Measurements from ENCODE around the gene GLB1L2. TPM values are rescaled to one million over a fixed set of nuclear protein-coding genes. Genes with fewer than 3 reads are reported as not detected.
A peak's percentile ranks its signal among the peaks of the same experiment; 100 is the strongest.
"Not testable (repeated sequence)": the region's sequence is repeated elsewhere in the genome, so short reads cannot be mapped to it uniquely, and the experiment has no call there.

GLB1L2 gene
- total RNA-seq, 2 experiments from 2014 or later, result 1.2 to 1.9 TPM

GRCh38 chr11:134342572-134343340 is 11.0 kb downstream of the GLB1L2 start:
- ATAC-seq (no peak), DNase-seq (peak; percentile 17)
- Mint-ChIP-seq H3K36me3 (ENCODE audit: low read depth) (no peaks in the 10 kb centered on the region), H3K4me3 (no peak overlapping the region), H3K4me1 (ENCODE audit: low read depth) (no peaks in the 10 kb centered on the region), H3K9me3 (ENCODE audit: insufficient read depth) (no peaks in the 10 kb centered on the region), H3K27me3 (ENCODE audit: low read depth) (no peaks in the 10 kb centered on the region), H3K27ac (no peak overlapping the region)
- ChIA-PET CTCF (no interaction called here), POLR2A (no interaction called here)

- CTCF ChIA-PET, result no interaction called here
- H3K4me3 Mint-ChIP-seq, result no peak overlapping the region
- POLR2A ChIA-PET, result no interaction called here
- no peaks in the 10 kb centered on the region for H3K4me1 Mint-ChIP-seq (ENCODE audit: low read depth)
- no peak overlapping the region for H3K27ac Mint-ChIP-seq
- ATAC-seq, result no peak
- peak; percentile 12 for DNase-seq
- no peaks in the 10 kb centered on the region for H3K27me3 Mint-ChIP-seq (ENCODE audit: low read depth)
- no peaks in the 10 kb centered on the region for H3K36me3 Mint-ChIP-seq (ENCODE audit: low read depth)
- H3K9me3 Mint-ChIP-seq (ENCODE audit: insufficient read depth), result no peaks in the 10 kb centered on the region
Measured at GRCh38 chr11:134343646-134344045, 11.9 kb downstream of the GLB1L2 start.

GRCh38 chr11:134344497-134345236 is 12.9 kb downstream of the GLB1L2 start:
- CTCF ChIA-PET; POLR2A ChIA-PET; H3K4me3 Mint-ChIP-seq; H3K36me3 Mint-ChIP-seq (ENCODE audit: low read depth); H3K4me1 Mint-ChIP-seq (ENCODE audit: low read depth); H3K27ac Mint-ChIP-seq; H3K9me3 Mint-ChIP-seq (ENCODE audit: insufficient read depth); DNase-seq; H3K27me3 Mint-ChIP-seq (ENCODE audit: low read depth); ATAC-seq: not testable (repeated sequence)

- CTCF ChIA-PET, result no interaction called here
Measured at GRCh38 chr11:134345237-134345550, 13.4 kb downstream of the GLB1L2 start.

GRCh38 chr11:134346101-134346975 is 14.6 kb downstream of the GLB1L2 start:
- ChIA-PET CTCF (interaction anchor here (0.5 kb wide), 1 partner anchor 15 kb away, joined by 3 read pairs; no protein-coding TSS in a partner anchor), POLR2A (no interaction called here)
- no peak overlapping the region for H3K27ac Mint-ChIP-seq
- ATAC-seq, result no peak
- H3K4me3 Mint-ChIP-seq, result no peak overlapping the region
- peaks cover 2% of the 10 kb centered on the region for H3K27me3 Mint-ChIP-seq (ENCODE audit: low read depth)
- no peaks in the 10 kb centered on the region for H3K36me3 Mint-ChIP-seq (ENCODE audit: low read depth)
- DNase-seq, result no peak
- peaks cover 11% of the 10 kb centered on the region for H3K4me1 Mint-ChIP-seq (ENCODE audit: low read depth)
- H3K9me3 Mint-ChIP-seq (ENCODE audit: insufficient read depth), result no peaks in the 10 kb centered on the region

More at GRCh38 chr11:134345237-134345550, 13.4 kb downstream of the GLB1L2 start:
- H3K9me3 Mint-ChIP-seq (ENCODE audit: insufficient read depth), result no peaks in the 10 kb centered on the region
- H3K4me3 Mint-ChIP-seq, result no peak overlapping the region
- H3K27ac Mint-ChIP-seq, result no peak overlapping the region
- H3K36me3 Mint-ChIP-seq (ENCODE audit: low read depth), result no peaks in the 10 kb centered on the region
- POLR2A ChIA-PET, result no interaction called here
- no peaks in the 10 kb centered on the region for H3K27me3 Mint-ChIP-seq (ENCODE audit: low read depth)
- ATAC-seq, result no peak
- no peak for DNase-seq
- H3K4me1 Mint-ChIP-seq (ENCODE audit: low read depth), result peaks cover 11% of the 10 kb centered on the region

GRCh38 chr11:134346976-134347350 is 15.2 kb downstream of the GLB1L2 start:
- H3K9me3 Mint-ChIP-seq (ENCODE audit: insufficient read depth), result no peaks in the 10 kb centered on the region
- peaks cover 2% of the 10 kb centered on the region for H3K27me3 Mint-ChIP-seq (ENCODE audit: low read depth)
- POLR2A ChIA-PET, result no interaction called here
- no peak for DNase-seq
- H3K4me3 Mint-ChIP-seq, result no peak overlapping the region
- H3K36me3 Mint-ChIP-seq (ENCODE audit: low read depth), result no peaks in the 10 kb centered on the region
- no peak for ATAC-seq
- CTCF ChIA-PET, result no interaction called here
- no peak overlapping the region for H3K27ac Mint-ChIP-seq
- peaks cover 11% of the 10 kb centered on the region for H3K4me1 Mint-ChIP-seq (ENCODE audit: low read depth)

GRCh38 chr11:134347441-134347840 is 15.7 kb downstream of the GLB1L2 start:
- ATAC-seq (no peak), DNase-seq (no peak)
- Mint-ChIP-seq H3K36me3 (ENCODE audit: low read depth) (no peaks in the 10 kb centered on the region), H3K9me3 (ENCODE audit: insufficient read depth) (no peaks in the 10 kb centered on the region), H3K27ac (no peak overlapping the region), H3K27me3 (ENCODE audit: low read depth) (peaks cover 2% of the 10 kb centered on the region), H3K4me3 (no peak overlapping the region), H3K4me1 (ENCODE audit: low read depth) (peaks cover 11% of the 10 kb centered on the region)
- CTCF ChIA-PET, result no interaction called here
- POLR2A ChIA-PET, result no interaction called here

- no peak for DNase-seq
- Mint-ChIP-seq H3K27me3 (ENCODE audit: low read depth) (peaks cover 5% of the 10 kb centered on the region), H3K36me3 (ENCODE audit: low read depth) (no peaks in the 10 kb centered on the region), H3K4me1 (ENCODE audit: low read depth) (peaks cover 11% of the 10 kb centered on the region), H3K4me3 (no peak overlapping the region), H3K27ac (no peak overlapping the region), H3K9me3 (ENCODE audit: insufficient read depth) (no peaks in the 10 kb centered on the region)
- ChIA-PET POLR2A (no interaction called here), CTCF (interaction anchor here (0.7 to 1.1 kb wide), 2 partner anchors 10 to 106 kb away, joined by 3 read pairs; no protein-coding TSS in a partner anchor)
- peak; percentile 61 for ATAC-seq
Measured at GRCh38 chr11:134349109-134349801, 17.5 kb downstream of the GLB1L2 start.

GRCh38 chr11:134349802-134350355 is 18.1 kb downstream of the GLB1L2 start:
- no peak for DNase-seq
- H3K4me3 Mint-ChIP-seq, result no peak overlapping the region
- CTCF ChIA-PET, result interaction anchor here (0.7 to 1.1 kb wide), 2 partner anchors 10 to 105 kb away, joined by 3 read pairs; no protein-coding TSS in a partner anchor
- no peaks in the 10 kb centered on the region for H3K36me3 Mint-ChIP-seq (ENCODE audit: low read depth)
- no peaks in the 10 kb centered on the region for H3K9me3 Mint-ChIP-seq (ENCODE audit: insufficient read depth)
- H3K27ac Mint-ChIP-seq, result no peak overlapping the region
- peaks cover 11% of the 10 kb centered on the region for H3K4me1 Mint-ChIP-seq (ENCODE audit: low read depth)
- peaks cover 6% of the 10 kb centered on the region for H3K27me3 Mint-ChIP-seq (ENCODE audit: low read depth)
- POLR2A ChIA-PET, result no interaction called here
- peak; percentile 17 for ATAC-seq

- CTCF ChIA-PET, result interaction anchor here (1.1 kb wide), 1 partner anchor 9 kb away, joined by 3 read pairs; no protein-coding TSS in a partner anchor
- H3K9me3 Mint-ChIP-seq (ENCODE audit: insufficient read depth), result no peaks in the 10 kb centered on the region
- ATAC-seq, result no peak
- H3K36me3 Mint-ChIP-seq (ENCODE audit: low read depth), result no peaks in the 10 kb centered on the region
- no peak overlapping the region for H3K27ac Mint-ChIP-seq
- no peak overlapping the region for H3K4me3 Mint-ChIP-seq
- peaks cover 11% of the 10 kb centered on the region for H3K4me1 Mint-ChIP-seq (ENCODE audit: low read depth)
- POLR2A ChIA-PET, result interaction anchor here (0.7 kb wide), 1 partner anchor 200 kb away, joined by 3 read pairs; no protein-coding TSS in a partner anchor
- H3K27me3 Mint-ChIP-seq (ENCODE audit: low read depth), result peaks cover 10% of the 10 kb centered on the region
- DNase-seq, result no peak
Measured at GRCh38 chr11:134350381-134350780, 18.6 kb downstream of the GLB1L2 start.

GRCh38 chr11:134352111-134352510 is 20.3 kb downstream of the GLB1L2 start:
- Mint-ChIP-seq H3K4me3 (no peak overlapping the region), H3K27me3 (ENCODE audit: low read depth) (peaks cover 10% of the 10 kb centered on the region), H3K27ac (no peak overlapping the region), H3K36me3 (ENCODE audit: low read depth) (no peaks in the 10 kb centered on the region), H3K4me1 (ENCODE audit: low read depth) (peaks cover 11% of the 10 kb centered on the region), H3K9me3 (ENCODE audit: insufficient read depth) (no peaks in the 10 kb centered on the region)
- DNase-seq, result no peak
- ChIA-PET CTCF (no interaction called here), POLR2A (interaction anchor here (0.7 kb wide), 1 partner anchor 34 kb away, joined by 3 read pairs; no protein-coding TSS in a partner anchor)
- no peak for ATAC-seq

All from activated CD8-positive, alpha-beta T cell treated with anti-CD3 and anti-CD28 coated beads, Interleukin-2, amount 10 ng/mL, durations not matched to agents 7 days and 5 days (primary cell).